Mucosa of rectum (tissue), 2 donors: ENCODE results near the gene MLEC.

Experiments
- H3K27ac ChIP-seq, 2 donors: one replicate each; pipeline ENCODE4 v1.7.0; 2013; ENCODE audit warnings: inconsistent platforms in 2 of 2, low read depth in 2 of 2, low read length in 2 of 2
- H3K27me3 ChIP-seq, 2 donors: one replicate each; pipeline ENCODE4 v1.7.0; 2013; ENCODE audit warnings: low read length in 2 of 2; ENCODE audit not compliant: control insufficient read depth in 2 of 2, insufficient read depth in 2 of 2
- H3K36me3 ChIP-seq, 2 donors: one replicate each; pipeline ENCODE4 v1.7.0; 2013; ENCODE audit warnings: low read length in 2 of 2; ENCODE audit not compliant: control insufficient read depth in 2 of 2, insufficient read depth in 2 of 2
- H3K4me1 ChIP-seq, 2 donors: one replicate each; pipeline ENCODE4 v1.7.0; 2013; ENCODE audit warnings: low read length in 2 of 2, mild to moderate bottlenecking in 1 of 2; ENCODE audit not compliant: control insufficient read depth in 2 of 2, insufficient read depth in 2 of 2
- H3K4me3 ChIP-seq, 2 donors: one replicate each; pipeline ENCODE4 v1.7.0; 2013; ENCODE audit warnings: low read length in 2 of 2
- H3K9ac ChIP-seq, 2 donors: one replicate each; pipeline ENCODE4 v1.7.0; 2013; ENCODE audit warnings: low read length in 2 of 2, low read depth in 1 of 2, mild to moderate bottlenecking in 1 of 2
- H3K9me3 ChIP-seq, 2 donors: one replicate each; pipeline ENCODE4 v1.7.0; 2013; ENCODE audit warnings: low read length in 2 of 2; ENCODE audit not compliant: control insufficient read depth in 2 of 2
- donor health status: healthy.
- donor health status: Normal muscosa, but diverticular disease.

The MLEC gene

GRCh38 chr12:120738252-120739030 is 51.5 kb downstream of the MLEC start:
- H3K9ac ChIP-seq, result no peak overlapping the region
- H3K4me3 ChIP-seq, result no peak overlapping the region
- H3K9me3 ChIP-seq, result no peaks in the 10 kb centered on the region
- H3K36me3 ChIP-seq, result peaks cover 27 to 33% of the 10 kb centered on the region in 2 donors
- no peaks in the 10 kb centered on the region for H3K27me3 ChIP-seq
- no peaks in the 10 kb centered on the region for H3K4me1 ChIP-seq
- no peak overlapping the region for H3K27ac ChIP-seq

- Histone ChIP-seq H3K4me1 (no peaks in the 10 kb centered on the region), H3K27me3 (no peaks in the 10 kb centered on the region), H3K36me3 (peaks cover 27 to 28% of the 10 kb centered on the region in 2 donors), H3K9ac (no peak overlapping the region), H3K27ac (no peak overlapping the region), H3K4me3 (no peak overlapping the region), H3K9me3 (no peaks in the 10 kb centered on the region)
Measured at GRCh38 chr12:120739031-120739762, 52.2 kb downstream of the MLEC start.

DNA sequence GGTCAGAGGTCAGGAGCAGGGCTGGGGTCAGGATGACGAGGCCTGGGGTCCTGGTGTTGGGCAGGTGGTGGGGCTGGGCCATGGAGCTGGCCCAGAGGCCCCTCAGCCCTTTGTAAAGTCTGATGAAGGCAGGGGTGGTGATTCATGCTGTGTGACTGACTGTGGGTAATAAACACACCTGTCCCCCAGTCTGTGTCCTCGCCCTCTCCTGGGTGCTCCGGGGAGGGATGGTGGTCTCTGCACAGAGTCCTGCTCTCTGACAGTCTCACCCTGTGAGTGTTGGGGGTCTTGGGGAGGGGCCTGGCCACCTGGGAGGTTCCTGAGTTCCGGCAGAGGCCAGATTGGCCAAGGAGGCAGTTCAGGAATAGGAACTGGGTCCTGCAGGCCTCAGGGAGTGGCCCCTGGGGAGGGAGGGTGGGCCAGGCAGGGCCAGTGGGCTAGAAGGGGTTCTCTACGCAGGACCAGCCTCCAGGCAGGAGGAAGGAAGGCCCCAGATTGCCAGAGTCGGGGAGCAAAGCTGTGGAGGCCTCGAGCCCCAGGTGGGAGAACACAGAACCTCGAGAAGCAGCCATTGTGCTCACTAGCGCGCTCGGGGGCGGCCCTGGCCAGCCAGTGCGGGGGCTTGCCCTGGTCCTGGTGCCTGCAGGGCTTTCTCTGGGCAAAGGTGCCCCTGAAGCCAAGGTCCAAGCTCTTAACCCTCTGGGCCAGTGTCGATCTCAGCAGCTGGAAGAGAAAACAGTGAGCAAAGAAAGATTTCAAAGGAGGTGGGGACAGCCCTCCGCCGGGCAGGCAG is 53.1 kb downstream of the MLEC start:
- Histone ChIP-seq H3K27me3 (no peaks in the 10 kb centered on the region), H3K4me1 (no peaks in the 10 kb centered on the region), H3K27ac (no peak overlapping the region), H3K9ac (no peak overlapping the region), H3K9me3 (no peaks in the 10 kb centered on the region), H3K36me3 (peaks cover 25 to 27% of the 10 kb centered on the region in 2 donors), H3K4me3 (no peak overlapping the region)

GRCh38 chr12:120740871-120741270 is 53.9 kb downstream of the MLEC start:
- Histone ChIP-seq H3K27ac (no peak overlapping the region), H3K4me1 (no peaks in the 10 kb centered on the region), H3K9ac (no peak overlapping the region), H3K9me3 (no peaks in the 10 kb centered on the region), H3K4me3 (no peak overlapping the region), H3K36me3 (peaks cover 25 to 27% of the 10 kb centered on the region in 2 donors), H3K27me3 (no peaks in the 10 kb centered on the region)

DNA sequence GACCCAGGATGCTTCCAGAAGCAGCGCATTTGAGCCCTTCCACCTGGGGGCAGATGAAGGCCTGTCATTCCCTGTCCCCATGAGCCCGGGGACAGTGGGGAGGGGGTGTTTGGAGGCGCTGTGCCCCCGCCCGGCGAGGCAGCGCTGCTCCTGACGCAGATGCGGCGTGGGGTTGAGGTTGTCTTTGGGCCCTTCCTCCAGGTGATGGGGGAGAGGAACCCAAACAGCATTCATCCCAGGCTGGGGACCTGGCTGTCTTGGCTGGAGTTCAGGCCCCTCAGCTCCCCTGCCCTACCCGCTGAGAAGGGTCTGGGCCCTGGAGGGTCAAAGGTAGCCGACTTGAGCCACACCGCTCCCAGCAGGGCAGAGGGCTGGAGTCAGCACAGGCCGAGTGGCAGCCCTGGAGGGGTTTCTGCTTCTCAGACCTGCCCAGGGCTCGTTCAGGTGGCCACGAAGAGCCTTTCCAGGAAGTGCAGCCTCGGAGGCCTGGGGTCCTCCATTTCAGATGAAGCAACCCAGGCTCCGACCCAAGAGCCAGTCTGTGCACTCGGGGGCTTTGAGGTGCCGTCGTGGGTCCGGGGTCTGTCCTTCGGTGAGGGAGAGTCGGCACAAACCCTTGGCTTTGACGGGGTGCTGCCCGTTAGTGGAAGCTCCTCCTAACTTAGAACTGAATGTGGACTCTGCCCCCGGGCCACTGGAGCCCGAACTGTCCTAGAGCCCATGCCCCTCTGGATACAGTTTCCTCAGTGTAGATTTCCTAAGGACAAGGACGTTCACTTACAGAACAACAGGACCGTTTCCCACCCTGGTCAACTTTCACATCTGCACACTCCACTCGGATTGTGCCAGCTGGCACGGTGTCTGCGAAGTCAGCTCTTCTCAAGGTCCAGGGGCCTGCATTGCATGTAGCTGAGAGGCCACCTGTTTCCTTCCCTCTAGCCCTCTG is 54.8 kb downstream of the MLEC start:
- no peaks in the 10 kb centered on the region for H3K27me3 ChIP-seq
- H3K4me1 ChIP-seq, result no peaks in the 10 kb centered on the region
- no peak overlapping the region for H3K9ac ChIP-seq
- no peaks in the 10 kb centered on the region for H3K9me3 ChIP-seq
- H3K36me3 ChIP-seq, result peaks cover 20 to 24% of the 10 kb centered on the region in 2 donors
- no peak overlapping the region for H3K4me3 ChIP-seq
- no peak overlapping the region for H3K27ac ChIP-seq

- Histone ChIP-seq H3K4me3 (no peak overlapping the region), H3K27ac (no peak overlapping the region), H3K9ac (no peak overlapping the region), H3K27me3 (no peaks in the 10 kb centered on the region), H3K9me3 (no peaks in the 10 kb centered on the region), H3K4me1 (no peaks in the 10 kb centered on the region), H3K36me3 (no peaks in the 10 kb centered on the region)
Measured at GRCh38 chr12:120744922-120745493, 58.1 kb downstream of the MLEC start.

- H3K9ac ChIP-seq, result no peak overlapping the region
- no peaks in the 10 kb centered on the region for H3K36me3 ChIP-seq
- no peaks in the 10 kb centered on the region for H3K4me1 ChIP-seq
- no peak overlapping the region for H3K4me3 ChIP-seq
- H3K9me3 ChIP-seq, result no peaks in the 10 kb centered on the region
- no peak overlapping the region for H3K27ac ChIP-seq
- H3K27me3 ChIP-seq, result no peaks in the 10 kb centered on the region
Measured at GRCh38 chr12:120748242-120748641, 61.3 kb downstream of the MLEC start.

DNA sequence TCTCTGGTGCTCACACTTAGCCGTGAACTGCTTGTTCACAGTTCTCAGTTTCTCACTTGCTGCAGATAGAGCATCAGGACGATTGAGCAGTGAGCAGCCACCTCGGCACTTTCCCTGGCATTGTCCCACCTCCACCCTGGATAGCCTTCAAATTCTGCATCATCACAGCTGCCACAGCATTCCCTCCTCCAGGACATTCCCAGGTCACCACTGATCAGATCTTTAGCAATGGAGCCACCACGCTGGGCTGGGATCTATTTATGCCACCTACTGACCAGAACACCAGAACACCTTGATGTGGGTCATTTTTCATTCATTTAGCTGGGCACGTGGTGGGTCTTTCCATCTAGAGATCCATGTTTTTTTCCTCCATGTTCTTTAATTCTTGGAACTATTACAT is 62.3 kb downstream of the MLEC start:
- Histone ChIP-seq H3K27ac (no peak overlapping the region), H3K4me1 (no peaks in the 10 kb centered on the region), H3K9me3 (no peaks in the 10 kb centered on the region), H3K27me3 (no peaks in the 10 kb centered on the region), H3K9ac (no peak overlapping the region), H3K4me3 (no peak overlapping the region), H3K36me3 (no peaks in the 10 kb centered on the region)

DNA sequence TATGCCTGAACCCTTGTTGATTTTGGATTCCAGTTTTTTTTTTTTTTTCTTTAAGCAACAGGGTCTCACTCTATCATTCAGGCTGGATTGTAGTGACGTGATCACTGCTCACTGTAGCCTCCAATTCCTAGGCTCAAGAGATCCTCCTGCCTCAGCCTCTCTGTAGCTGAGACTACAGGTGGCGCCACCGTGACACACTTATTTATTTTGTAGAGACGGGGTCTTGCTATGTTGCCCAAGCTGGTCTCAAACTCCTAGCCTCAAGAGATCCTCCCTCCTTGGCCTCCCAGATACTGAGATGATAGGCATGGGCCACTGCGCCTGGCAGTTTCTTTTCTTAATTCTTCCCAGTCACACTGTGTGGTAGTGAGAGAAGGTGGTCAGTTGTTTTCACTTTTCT is 63.9 kb downstream of the MLEC start:
- H3K36me3 ChIP-seq, result no peaks in the 10 kb centered on the region
- H3K27me3 ChIP-seq, result no peaks in the 10 kb centered on the region
- H3K4me1 ChIP-seq, result no peaks in the 10 kb centered on the region
- H3K9me3 ChIP-seq, result no peaks in the 10 kb centered on the region
- H3K9ac ChIP-seq, result no peak overlapping the region
- H3K4me3 ChIP-seq, result no peak overlapping the region
- H3K27ac ChIP-seq, result no peak overlapping the region
